NK-92 (cell line): Measurements from ENCODE around the gene ACAA2.

Source experiments
- DNase-seq: peaks from one replicate; lab custom pipeline; 2025; ENCODE audit not compliant: unreplicated experiment; lab: John Stamatoyannopoulos, UW

The ACAA2 gene

DNA sequence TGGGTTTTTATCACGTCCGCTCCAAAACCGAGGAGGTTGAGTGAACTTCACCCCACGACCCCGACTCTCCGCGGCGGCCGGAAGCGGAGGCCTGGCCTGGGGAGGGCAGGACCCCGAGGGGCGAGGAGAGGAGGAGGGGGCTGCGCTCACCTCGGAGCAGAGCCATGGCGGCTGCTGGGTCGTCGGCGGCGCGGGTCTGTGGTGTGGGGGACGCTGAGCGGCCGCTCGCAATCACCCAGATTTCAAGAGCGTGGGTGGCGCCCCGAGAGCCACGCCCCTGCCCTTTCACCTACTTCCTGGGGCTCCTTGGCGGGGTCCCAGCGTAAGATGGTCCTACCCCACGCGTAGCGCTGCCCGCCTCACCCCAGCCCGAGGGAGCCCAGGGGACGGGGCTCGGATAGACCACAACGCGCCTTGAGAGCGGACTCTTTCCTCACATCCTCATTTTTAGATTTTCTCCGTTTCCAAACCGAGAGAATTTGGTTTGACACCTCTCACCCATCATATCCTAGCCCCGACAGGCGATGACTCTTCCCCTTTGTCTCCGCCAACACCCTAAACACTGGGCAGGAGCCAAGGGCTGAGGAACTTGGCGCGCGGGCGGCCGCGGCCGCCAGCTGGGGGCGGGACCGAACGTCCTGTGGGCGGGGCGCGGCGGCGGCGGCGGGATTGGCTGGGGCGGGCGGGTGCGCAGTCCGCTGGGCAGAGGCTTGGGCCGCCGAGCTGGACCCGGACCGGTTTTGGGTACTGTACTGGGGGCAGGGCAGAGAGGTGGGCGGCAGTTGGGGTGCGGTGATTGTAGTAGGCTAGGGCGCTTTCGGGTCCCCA, at the start of gene ACAA2:
Gene ACAA2, minus strand, starts transcription at position 215 of the 828 bp plus-strand sequence. Its CDS starts 49 bp downstream, at position 166.
- no peak for DNase-seq

DNA sequence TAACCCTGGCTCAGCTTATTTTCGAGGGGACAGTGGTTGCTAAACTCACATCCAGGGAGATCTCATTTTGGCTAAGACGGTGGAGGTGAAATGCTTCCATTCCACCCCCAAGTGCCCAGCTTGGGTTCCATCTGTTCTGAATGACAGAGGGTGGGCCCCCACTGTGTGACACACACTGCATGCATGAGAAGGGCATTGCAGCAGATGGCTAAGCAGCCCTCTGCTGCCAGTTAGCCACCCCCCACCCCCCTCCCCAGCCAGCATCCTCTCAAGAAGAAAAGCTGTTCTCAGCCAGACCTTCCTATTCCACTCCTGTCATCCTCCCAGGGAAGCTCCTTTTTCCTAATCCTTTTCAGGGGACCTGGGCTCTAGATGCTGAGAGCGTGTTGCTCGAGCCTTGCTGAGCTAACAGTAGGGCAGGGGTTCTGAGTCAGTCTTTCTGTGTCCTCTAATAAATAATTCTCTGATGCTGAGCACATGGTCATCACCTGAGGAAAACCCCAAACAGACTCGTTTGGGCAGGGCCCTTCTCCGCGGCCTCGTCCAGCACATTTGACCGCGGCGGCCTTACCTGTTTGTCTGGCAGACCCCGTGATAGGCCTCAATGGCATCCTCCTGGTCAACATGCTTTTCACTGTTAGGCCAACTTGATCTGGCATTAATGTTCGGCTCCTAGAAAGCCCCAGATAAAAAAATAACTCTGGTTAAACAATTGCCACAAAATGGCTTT, 49.5 kb upstream of the ACAA2 start:
- DNase-seq, result no peak

GRCh38 chr18:49861659-49862058, 48.3 kb upstream of the ACAA2 start:
- DNase-seq, result no peak

DNA sequence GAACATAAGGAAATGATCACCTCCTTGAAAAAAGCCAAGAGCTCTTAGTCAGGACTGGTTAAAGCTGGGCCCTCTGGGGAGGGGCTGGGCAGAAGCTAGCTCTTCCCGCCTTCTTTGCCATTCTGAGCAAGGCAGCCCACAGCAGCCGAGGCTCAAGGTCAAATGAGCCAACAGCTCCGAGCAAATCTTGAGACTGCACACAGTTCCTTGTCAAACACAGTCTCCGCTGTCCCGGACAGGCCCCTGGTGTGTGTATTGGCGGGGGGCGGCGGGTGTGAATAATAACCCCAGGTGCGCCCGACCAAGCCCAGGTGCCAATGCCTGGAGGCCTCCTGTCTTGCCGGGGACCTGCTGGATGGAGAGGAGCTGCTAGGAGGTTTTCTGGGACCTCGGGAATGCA, 46.4 kb upstream of the ACAA2 start:
- no peak for DNase-seq

GRCh38 chr18:49859021-49859359, 45.7 kb upstream of the ACAA2 start:
- DNase-seq, result no peak

GRCh38 chr18:49858309-49859020, 45.1 kb upstream of the ACAA2 start:
- no peak for DNase-seq

DNA sequence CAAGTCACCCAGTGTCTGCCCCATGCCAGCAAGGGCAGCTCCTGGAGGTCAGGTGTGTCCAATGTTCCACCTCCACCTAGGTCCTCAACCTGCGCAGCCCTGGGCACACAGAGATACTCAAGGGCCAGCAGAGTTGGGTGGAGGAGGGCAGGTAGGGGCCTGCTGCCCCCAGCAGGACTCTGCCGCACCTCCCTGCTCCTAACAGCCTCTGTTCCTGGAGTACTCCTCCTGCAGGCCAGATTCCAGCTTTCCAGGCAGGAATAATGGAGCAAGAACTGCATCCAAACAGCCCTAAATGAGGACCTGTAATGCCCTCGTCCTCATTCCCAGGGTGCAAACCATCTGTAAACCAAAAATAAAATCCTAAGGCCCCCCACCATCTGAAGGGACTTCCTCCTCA, 44.4 kb upstream of the ACAA2 start:
- no peak for DNase-seq

GRCh38 chr18:49856496-49856895, 43.2 kb upstream of the ACAA2 start:
- DNase-seq, result no peak

DNA sequence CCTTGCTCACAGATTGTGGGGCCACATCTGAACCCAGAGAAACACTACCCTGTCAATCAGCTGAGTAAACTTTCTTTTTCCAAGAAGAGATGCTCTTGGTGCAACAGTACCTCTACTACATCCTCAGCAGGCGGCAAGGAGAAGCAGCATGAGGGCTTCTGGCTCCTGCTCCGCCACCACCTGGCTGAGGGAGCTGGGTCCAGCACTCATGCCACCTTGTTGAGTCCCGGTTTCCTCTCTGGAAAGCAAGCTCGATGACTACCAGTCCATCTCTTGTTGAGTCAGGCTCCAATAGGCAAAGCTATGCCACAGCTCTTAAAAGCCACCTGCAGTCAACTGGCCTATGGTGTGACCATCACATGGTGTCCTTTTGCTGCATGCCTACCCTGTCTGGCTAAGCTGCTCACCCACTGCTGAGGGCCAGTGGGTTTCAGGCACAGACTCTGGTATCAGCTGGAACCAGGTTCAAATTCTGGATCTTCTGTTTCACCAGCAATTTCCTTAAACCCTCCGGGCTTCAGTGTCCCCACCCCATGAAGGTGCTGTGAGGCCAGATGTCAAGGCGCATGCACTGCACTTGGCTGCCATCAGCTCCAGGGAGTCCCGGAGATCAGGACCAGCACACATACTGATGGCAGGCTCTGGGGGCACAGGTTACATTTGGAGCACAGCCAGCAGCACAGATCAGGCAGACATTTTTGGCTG, 42.5 kb upstream of the ACAA2 start:
- no peak for DNase-seq

GRCh38 chr18:49854681-49855080, 41.3 kb upstream of the ACAA2 start:
- no peak for DNase-seq

DNA sequence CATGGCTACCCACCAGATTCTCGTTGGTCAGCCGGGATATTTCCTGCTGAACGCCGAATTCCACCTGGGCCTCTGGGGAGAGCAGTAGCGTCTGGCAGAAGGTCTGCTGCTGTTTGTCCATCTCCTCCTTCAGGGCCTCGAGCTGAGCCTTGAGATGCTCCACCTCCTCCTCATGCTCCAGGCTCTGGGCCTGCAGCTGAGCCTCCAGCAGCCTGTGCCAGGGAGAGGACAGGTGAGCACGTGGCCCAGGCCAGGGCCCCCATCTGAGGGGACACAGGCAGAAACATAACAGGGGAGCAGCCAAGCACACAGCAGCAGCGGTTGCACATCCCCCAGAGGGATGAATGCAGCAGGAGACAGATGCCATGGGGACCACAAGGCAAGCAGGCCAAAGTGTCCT, 40.1 kb upstream of the ACAA2 start:
- no peak for DNase-seq

DNA sequence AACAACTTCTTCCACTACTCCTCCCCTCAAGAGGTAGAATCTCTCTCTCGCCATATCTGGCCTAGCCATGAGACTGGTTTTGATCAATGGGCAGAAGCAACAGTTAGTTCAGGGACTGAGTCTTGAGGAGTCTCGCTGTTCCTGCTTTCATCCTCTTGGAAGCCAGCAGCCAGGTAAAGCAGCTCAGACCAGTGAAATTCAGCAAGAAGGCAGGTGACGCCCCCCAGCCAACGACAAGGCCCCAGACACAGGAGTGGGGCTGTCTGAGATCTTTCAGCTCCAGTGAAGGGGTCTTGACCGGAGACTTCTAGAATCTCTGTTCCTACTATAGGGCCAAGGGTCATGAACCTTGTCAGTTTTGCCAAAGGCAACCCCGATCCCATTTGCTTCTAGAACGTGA, 39.7 kb upstream of the ACAA2 start:
- DNase-seq, result no peak

DNA sequence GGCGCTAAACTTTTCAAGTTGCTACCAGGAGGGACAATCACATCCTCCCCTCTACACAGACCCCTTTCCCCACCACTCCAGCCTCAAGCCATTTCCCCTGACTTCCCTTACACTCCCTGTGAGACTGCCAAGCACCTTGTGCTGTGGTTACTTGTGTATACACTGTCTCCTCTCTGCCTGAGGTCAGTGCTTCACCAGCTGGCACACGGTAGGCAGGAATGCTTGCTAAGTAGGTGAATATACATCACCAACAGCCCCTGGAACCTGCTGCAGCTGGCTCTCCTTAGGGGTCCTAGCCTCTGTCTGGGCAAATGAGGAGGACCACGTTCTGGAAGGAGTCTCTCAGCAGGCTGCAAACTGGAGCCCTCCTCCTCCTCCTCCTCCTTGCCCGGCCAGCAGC, 38.3 kb upstream of the ACAA2 start:
- no peak for DNase-seq

DNA sequence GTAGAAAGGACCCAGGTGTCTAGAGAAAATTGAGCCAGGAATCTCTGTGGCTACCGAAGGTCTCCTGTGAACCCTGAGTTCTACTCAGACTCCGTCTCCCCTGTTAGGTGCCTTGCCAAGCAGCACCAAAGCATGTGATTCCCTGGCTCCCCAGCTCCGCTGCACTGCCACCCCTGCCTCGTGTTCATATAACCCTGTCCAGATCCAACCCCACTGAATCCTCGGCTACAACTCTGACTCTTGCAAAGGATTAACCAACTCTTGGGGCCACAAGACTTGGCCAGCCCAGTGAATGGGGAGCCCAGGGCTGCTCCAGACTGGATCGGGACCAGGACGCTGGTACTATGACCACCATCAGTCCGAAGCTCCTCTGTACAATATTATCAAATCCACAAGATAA, 37.3 kb upstream of the ACAA2 start:
- DNase-seq, result no peak

- no peak for DNase-seq
Measured at GRCh38 chr18:49849331-49850217, 36.2 kb upstream of the ACAA2 start.

- DNase-seq, result no peak
Measured at GRCh38 chr18:49848115-49848514, 34.8 kb upstream of the ACAA2 start.

GRCh38 chr18:49847524-49847923, 34.2 kb upstream of the ACAA2 start:
- no peak for DNase-seq

DNA sequence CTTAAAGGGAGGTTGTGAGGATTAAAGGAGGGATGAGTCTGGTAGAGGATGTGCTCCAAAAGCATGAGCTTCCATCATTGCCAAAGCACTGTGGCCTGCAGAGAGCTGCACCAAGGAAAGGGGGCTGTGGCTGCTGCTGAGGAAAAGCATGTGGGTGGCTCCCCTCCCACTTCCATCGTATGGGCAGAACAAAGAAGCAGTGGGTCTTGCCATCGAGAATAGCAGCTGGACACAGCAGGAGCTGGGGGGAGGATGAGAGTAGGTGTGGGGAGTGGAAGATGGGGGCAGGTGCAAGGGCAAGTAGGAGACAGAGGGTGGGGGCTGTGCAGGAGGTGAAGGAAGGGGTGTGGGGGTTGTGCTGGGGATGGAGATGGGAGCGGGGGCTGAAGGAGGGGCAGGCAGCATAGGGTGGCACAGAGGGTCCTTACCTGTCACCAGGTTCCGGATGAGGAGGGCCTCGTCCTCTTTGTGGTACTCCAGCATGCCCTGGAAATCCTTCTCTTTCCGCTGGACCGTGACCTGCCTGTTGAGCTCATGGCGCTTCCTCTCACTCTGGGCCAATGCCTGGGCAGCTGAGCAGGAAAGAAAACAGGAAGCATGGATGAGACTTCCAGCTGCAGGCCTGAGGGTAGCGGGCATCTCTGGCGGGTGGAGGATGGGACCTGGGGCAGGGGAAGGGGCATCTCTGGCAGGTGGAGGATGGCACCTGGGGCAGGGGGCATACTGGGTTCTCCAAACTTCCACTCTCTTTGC, 33.6 kb upstream of the ACAA2 start:
- DNase-seq, result no peak

DNA sequence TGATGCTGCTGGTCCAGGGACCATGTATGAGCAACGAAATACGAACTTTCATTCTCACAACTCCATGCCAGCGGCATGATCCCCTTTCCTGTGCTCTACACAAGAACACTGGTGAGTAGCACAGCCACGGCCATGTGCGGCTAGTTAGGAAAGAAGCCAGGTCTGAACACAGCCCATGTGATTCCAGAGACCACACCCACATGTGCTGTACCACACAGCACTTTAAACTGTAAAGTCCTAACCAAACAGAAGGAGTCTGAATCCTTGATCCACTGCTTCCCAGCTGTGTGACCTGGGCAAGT, 33.0 kb upstream of the ACAA2 start:
- DNase-seq, result no peak
